HG02852 (cell line): ENCODE results near the gene KNTC1.
"Not testable (repeated sequence)": the region's sequence is repeated elsewhere in the genome, so short reads cannot be mapped to it uniquely, and the experiment has no call there.

Experiments
- ATAC-seq: cut with Tn5 transposase; IDR thresholded peaks from one replicate; pipeline ENCODE4 v1.9.1; 2021; ENCODE audit warnings: mild to moderate bottlenecking, moderate library complexity; ENCODE audit not compliant: unreplicated experiment

KNTC1 gene

DNA sequence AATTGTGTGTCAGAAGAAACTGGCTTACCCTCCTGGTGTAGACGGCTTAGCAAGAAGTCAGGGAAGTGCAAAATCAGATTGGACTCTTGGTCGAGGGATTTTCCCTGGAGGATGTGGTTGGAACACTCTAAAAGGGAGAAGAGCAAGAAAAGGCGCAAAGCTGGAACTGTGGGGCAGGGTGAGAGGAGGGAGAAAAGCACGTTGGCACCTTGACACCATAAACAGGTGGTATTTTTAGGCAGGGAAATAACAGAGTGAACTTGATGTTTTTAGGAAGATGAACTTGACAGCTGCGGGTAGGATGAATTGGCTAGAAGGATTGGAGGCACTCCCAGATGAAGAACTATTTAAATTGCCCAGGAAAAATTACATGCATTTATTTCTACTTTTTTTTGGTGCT lies 108.4 kb downstream of the KNTC1 start:
- no peak for ATAC-seq

DNA sequence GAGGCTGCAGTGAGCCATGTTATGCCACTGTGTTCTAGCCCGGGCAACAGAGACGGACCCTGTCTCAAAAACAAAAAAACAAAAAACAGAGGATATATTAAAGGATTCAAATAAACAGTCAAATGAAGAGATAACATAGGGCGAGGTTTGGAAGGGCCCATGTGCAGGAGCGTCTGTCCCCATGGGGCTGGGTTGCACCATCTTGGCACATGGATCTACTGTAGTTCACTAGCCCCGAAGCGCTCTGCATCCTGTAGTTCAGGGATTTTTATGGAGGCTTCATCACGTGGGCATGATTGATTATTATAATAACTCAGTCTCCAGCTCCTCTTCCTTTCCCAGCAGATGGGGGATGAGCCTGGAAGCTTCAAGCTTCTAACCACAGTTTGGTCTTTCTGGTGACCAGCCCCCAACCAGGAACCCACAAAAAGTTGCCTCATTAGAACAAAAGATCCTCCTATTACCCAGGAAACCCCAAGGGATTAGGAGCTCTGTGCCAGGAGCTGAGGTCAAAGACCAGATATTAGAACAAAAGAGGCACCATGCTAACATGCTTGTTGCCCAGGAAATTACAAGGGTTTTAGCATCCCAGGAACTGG lies 116.3 kb downstream of the KNTC1 start:
- ATAC-seq, result no peak

- ATAC-seq, result peak; percentile 68
Measured at GRCh38 chr12:122646517-122647217, 119.6 kb downstream of the KNTC1 start.

GRCh38 chr12:122651520-122652224 lies 124.6 kb downstream of the KNTC1 start:
- ATAC-seq, result no peak

- ATAC-seq, result not testable (repeated sequence)
Measured at GRCh38 chr12:122653291-122653690, 126.2 kb downstream of the KNTC1 start.

DNA sequence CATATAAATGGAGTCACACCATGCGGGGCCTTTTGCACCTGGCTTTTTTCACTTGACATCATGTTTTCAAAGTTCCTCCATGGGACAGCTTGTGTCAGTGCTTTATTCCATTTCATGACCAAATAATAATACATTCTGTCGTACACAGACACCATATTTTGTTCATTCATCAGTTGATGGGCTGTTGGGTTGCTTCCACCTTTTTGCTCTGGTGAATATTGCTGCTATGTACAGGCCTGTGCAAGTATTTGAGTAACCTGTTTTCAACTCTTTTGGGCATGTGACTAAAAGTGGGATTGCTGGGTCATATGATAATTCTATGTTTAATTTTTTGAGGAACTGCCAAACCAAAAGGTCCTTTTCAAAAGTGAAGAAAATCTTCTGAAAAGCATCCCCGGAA lies 129.2 kb downstream of the KNTC1 start:
- ATAC-seq, result no peak

DNA sequence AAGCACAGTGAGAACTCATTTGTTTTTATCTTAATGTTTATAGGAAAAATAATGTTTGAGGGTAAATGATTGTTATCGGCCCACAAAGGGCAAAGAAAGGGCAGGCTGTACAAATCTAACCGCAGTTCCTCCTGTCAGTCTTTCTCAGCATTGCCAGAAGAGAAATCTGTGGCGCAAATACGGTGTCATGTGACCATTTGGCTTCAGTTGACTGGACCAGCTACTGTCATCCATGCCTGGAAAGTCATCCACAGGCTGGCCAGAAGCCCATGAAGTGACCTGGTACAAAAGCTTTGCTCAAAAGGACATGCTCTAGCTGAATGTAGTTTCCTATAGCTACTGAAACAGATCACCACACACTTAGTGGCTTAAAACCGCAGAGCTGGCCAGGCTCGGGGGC lies 132.5 kb downstream of the KNTC1 start:
- ATAC-seq, result no peak

GRCh38 chr12:122661246-122661645 lies 134.2 kb downstream of the KNTC1 start:
- no peak for ATAC-seq

GRCh38 chr12:122661938-122662337 lies 134.9 kb downstream of the KNTC1 start:
- no peak for ATAC-seq

DNA sequence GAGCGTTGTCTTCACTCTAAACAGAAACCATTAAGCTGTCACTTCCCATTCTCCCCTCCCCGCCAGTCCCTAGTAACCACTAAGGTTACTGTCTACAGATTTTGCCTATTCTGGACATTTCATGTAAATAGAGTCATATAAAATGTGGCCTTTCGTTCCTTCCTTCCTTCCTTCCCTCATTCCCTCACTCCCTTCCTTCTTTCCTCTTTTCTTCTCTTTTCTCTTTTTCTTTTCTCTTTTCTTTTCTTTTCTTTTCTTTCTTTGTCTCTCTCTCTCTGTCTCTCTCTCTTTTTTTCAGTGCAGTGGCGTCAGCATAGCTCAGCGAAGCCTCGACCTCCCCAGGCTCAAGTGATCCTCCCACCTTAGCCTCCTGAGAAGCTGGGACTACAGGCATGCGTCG lies 138.3 kb downstream of the KNTC1 start:
- no peak for ATAC-seq

DNA sequence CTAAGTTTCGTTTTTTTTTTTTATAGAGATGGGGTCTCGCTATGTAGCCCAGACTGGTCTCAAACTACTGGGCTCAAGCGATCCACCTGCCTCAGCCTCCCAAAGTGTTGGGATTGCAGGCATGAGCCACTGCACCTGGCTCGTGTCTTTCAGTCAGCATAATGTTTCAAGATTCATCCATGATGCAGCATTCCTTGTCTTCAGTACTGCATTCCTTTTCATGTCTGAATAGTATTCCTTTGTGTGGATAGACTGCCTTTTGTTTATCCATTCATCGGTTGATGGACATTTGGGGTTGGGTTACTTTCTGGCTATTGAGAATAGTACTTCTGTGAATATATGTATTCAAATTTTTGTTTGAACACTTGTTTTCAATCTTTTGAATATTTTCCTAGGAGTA lies 138.7 kb downstream of the KNTC1 start:
- no peak for ATAC-seq

GRCh38 chr12:122668268-122668667 lies 141.2 kb downstream of the KNTC1 start:
- ATAC-seq, result no peak

DNA sequence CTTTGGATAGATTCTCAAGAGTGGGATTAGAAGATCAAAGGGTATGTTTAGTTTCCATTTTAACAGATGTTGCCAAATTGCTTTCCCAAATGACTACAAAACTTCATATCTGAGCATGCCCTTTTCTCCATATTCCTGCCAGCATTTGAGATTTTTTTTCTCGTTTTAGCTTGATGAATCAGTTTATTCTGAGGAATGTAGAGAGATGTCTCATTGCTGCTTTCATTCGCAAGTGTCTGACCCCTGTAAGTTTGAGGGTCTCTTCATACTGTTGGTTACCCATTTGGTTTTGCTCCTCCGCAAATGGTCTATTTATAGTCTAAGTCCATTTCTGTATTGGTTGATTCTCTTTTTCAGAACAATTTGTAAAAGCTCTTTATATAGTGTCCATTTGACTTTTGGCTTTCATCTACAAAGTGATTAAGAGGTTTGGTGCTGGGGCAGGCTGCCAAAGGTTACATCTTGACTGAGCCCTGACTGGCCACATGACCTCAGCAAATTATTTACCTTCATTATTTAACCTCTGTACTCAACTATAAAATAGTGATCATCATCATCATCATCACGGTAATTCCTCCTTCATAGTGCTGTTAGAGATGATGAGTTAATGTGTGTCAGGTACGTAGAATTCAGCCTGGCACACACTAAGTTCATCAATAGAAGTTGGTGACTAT lies 142.5 kb downstream of the KNTC1 start:
- ATAC-seq, result no peak

- no peak for ATAC-seq
Measured at GRCh38 chr12:122672515-122672914, 145.5 kb downstream of the KNTC1 start.
